HG03432 (cell line): ENCODE results near the gene ARRDC3.
"Not testable (repeated sequence)": the region's sequence is repeated elsewhere in the genome, so short reads cannot be mapped to it uniquely, and the experiment has no call there.

ENCODE experiments used
- ATAC-seq: cut with Tn5 transposase; IDR thresholded peaks from one replicate; pipeline ENCODE4 v1.9.1; 2021; ENCODE audit warnings: mild to moderate bottlenecking, moderate library complexity; ENCODE audit not compliant: unreplicated experiment

Gene ARRDC3

DNA sequence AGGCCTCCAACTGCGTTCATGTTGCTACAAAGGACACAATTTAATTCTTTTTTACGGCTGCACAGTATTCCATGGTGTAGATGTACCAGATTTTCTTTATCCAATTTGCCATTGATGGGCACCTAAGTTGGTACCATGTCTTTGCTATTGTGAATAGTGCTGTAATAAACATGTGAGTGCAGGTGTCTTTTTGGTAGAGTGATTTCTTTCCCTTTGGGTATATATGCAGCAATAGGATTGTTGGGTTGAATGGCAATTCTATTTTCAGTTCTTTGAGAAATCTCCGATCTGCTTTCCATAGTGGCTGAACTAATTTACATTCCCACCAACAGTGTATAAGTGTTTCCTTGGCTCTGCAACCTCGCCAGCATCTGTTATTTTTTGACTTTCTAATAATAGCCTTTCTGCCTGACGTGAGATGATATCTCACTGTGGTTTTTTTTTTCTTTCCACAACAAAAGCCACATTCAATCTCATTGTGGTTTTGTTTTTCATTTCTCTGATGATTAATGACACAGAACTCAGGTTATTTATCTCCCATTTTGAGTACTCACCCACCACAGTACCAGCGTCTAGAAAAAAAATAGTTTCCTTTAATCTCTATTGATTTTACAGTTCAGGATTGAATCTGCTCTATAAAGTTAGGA, 21.9 kb downstream of the ARRDC3 start:
- peak; percentile 93 for ATAC-seq

DNA sequence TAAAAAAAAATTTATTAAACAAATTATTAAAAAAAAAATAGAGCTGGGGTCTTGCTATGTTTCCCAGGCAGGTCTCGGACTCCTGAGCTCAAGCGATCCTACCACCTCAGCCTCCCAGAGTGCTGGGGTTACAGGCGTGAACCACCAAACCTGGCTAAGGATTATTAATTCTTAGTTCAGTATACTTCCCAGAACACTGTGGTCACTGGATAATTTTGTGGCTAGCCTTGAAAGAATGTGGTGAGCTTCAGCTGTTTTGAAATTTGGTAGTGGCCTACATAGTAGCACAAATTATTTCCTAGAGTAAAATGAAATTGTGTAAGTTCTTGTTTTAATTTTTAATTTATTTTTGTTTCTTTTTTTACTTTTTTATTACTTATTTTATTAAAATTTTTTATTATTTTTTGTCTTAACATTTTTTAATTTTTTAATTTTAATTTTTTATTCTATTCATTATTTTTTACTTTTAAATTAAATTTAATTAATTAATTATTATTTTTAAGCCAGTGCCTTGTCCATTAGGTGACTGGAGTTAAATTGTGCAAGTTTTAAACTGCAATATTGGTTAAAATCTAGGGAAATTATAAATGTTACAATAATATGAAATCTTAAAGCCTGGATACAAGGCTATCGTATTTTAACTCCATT, 23.0 kb downstream of the ARRDC3 start:
- ATAC-seq = no peak

DNA sequence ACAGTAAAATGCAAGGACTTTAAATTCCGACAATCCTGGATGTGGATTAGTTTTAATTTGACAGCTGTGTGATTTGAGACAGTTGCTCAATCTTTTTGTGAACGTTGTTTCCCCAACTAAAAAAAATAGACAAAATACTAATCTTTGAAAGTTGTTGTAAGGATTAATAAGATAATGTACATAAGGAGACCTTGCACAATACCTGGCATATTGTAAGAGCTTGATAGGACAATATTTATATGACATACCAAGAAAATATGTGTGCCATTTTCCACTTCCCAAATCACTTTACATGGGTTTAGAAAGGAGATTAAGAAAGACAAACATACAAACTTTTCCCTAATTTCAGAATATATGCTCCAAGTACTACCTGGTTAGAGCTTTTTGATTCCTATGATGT, 25.3 kb downstream of the ARRDC3 start:
- ATAC-seq = no peak

DNA sequence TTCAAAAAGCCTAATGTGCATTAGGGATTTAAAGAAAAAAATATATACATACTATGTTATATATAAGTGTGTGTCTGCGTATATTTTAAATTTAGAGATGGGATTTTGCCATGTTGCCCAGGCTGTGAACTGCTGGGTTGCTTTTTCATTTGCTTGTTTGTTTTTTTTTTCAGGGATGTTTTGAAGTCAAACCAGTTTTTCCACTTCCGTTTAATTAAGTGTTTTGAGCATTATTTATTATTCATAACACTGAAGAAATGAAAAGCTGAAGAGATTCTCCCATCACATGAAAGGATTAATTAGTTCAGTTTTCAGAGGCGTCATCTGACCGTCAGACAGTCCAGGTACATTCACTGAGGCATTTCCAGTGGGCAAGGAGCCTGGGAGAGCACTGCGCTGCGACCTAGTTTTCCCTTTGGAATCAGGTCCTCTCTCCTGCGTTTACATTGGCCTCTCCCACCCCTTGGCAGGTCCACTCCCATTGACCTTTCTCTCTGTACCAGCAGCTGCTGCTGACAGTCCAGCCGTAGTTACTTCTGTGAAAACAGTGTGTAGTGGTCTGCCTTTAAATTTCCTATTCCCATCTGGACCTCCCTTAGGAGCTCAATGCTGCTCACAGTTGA, 26.0 kb downstream of the ARRDC3 start:
- ATAC-seq = no peak

DNA sequence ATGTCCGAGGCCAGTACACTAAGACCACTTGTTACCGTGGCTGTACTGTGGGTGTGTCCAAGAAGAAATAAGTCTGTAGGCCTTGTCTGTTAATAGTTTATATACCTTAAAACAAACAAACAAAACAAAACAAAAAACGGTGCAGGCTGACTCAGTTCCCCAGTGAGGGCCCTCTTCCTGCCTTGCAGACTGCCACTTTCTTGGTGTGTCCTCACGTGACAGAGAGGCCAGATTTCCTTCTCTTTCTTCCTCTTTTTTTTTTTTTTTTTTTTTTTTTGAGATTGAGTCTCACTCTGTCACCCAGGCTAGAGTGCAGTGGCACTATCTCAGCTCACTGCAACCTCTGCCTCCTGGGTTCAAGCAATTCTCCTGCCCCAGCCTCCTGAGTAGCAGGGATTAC, 28.2 kb downstream of the ARRDC3 start:
- ATAC-seq = peak; percentile 61

DNA sequence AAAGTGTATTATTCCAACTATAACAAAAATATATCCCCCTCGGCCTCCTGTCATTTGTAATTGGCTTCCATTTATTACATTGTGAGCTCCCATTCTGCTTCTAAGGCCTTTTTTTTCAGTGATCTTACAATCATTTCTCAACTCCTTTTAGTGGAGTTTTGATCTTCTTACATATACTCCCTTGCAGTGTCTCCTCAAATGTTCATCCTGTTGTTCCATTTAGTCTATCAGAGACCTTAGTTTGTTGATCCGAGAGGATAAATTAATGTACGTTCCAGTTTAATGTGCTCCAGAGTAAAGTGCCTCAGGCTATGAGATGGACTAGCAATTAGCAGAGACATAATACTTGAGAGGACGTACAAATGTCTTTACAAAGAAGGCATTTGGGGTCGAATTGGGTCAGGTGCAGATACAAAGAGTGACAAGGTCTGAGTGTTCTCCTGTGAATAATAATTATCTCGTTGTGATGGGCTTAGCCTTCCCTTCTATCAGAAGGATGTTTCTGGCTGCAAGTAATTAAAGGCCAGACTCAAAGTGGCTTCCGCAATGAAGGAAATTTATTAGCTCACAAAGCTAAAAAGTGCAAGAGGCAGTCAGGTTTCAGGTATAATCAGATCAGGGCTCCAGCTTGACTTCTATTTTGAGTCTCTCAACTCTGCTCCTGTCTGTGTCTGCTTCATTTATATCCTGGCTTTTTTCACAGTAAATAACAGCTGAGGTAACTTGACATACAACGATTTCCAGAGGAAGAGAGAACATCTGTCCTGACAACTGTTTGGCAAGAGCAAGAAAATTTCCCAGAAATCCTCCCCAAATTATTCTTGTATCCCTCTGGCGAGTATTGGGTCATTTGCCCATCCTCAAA, 30.1 kb downstream of the ARRDC3 start:
- ATAC-seq = no peak

DNA sequence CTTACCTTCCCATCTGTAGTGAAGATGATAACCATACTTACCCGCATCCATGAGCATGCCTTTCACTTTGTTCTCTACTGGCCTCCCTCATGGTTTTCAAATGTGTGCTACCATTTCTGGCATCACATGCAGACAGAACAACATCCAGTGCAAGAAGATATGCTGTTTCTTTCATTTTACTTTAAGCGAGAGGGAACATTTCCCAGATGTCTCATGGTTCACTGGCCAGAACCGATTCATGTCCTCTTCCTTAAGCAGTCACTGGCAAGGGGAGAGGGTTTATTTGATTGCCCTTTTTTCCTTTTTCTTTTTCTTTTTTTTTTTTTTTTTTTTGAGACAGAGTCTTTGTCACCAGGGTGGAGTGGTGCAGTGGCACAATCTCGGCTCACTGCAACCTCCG, 37.7 kb downstream of the ARRDC3 start:
- no peak for ATAC-seq

DNA sequence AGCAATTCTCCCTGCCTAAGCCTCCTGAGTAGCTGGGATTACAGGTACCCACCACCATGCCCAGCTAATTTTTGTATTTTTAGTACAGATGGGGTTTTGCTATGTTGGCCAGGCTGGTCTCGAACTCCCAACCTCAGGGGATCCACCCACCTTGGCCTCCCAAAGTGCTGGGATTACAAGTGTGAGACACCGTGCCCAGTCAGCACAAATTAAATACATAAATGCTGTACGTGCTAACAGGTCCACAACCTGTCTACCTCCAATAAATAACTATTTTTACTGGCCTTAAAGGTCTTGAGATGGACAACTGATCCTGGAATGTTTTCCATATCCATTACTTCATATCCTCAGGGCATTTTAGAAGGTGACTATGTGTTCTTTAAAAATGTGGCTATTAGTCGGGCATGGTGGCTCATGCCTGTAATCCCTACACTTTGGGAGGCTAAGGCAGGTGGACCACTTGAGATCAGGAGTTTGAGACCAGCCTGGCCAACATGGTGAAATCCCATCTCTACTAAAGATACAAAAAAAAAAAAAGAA, 38.4 kb downstream of the ARRDC3 start:
- not testable (repeated sequence) for ATAC-seq

DNA sequence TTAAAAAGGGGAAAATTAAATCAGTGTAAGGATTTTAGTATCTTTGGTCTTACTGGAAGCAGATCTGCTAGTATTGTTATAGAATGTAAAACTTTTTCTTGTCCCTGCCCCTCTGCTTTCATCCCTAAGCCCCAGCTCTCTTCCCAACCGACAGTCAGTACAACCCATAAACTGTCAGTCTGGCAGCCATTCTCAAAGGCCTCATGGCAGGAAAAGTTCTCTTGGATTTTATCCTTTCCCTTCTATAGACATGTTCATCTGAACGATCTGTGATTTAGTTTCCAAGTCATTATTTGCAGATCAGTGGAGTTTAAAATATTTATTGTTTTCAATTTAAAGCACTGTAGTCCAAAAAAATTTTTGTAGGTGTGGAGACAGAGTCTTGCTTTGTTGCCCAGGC, 39.2 kb downstream of the ARRDC3 start:
- no peak for ATAC-seq

DNA sequence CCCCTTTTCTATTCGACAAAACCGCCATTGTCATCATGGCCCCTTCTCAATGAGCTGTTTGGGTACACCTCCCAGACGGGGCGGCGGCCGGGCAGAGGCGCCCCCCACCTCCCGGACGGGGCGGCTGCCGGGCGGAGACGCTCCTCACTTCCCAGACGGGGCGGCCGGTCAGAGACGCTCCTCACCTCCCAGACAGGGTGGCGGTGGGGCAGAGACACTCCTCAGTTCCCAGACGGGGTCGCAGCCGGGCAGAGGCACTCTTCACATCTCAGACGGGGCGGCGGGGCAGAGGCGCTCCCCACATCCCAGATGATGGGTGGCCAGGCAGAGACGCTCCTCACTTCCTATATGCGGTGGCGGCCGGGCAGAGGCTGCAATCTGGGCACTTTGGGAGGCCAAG, 40.2 kb downstream of the ARRDC3 start:
- ATAC-seq = not testable (repeated sequence)

DNA sequence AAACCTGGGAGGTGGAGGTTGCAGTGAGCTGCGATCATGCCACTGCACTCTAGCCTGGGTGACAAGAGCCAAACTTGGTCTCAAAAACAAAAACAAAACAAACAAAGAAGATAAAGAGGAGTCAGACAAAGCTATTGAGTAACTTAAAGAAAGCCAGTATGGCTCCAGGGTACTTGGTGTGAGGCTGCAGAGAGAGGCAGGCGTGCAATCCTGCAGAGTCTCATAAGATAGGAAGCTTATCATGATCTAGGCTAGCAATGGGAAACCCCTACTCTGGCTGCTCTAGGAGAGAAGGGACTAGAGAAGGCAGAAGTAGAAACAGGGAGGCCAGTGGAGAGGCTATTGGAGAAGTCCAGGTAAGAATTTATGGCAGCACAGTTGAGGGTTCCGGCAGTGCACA, 42.0 kb downstream of the ARRDC3 start:
- no peak for ATAC-seq

DNA sequence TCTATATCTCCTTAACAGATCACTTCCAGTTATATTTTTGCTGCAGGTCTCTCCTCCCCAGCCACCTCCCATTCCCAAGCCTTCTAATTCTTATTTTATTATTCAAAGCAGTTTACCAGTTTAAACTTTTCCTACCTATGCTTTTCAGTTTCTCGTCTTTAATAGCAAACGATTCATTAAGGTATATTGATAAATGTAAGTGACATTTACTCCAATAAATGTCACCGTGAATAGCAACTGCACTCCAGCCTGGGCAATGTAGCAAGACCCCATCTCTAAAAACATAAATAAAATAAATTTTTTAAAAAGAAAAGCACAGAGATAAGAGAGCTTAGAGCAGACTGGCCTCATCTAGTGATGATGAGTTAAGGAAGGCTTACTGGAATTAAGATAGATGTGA, 42.6 kb downstream of the ARRDC3 start:
- ATAC-seq = no peak

DNA sequence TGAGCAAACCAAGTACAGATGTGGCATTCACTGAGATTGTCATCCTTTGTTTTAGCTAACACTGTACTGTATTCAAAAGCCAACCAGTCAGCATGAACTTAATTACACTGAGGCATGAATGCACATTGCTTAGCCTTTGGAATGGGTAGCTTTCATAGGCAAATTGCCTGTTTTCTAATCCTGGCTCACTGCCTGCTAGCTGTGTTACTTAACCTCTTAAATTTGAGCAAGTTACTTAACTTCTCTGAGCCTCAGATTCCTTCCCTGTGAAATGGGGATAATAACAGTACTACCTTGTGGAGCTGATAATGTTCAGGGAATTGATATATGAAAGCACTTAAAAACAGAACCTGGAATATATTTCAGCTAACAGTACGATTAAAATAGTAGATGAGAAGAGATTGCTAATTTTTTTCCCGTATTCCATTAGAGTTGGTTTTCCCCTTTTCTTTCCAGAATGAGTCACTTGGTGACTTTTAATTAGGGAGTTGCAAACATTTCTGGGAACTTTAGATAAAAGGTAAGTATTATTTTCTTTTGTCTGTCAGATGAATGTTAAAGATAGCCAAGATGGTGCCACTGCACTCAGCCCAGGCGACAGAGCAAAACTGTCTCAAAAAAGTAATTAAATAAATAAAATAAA, 43.9 kb downstream of the ARRDC3 start:
- ATAC-seq = no peak

DNA sequence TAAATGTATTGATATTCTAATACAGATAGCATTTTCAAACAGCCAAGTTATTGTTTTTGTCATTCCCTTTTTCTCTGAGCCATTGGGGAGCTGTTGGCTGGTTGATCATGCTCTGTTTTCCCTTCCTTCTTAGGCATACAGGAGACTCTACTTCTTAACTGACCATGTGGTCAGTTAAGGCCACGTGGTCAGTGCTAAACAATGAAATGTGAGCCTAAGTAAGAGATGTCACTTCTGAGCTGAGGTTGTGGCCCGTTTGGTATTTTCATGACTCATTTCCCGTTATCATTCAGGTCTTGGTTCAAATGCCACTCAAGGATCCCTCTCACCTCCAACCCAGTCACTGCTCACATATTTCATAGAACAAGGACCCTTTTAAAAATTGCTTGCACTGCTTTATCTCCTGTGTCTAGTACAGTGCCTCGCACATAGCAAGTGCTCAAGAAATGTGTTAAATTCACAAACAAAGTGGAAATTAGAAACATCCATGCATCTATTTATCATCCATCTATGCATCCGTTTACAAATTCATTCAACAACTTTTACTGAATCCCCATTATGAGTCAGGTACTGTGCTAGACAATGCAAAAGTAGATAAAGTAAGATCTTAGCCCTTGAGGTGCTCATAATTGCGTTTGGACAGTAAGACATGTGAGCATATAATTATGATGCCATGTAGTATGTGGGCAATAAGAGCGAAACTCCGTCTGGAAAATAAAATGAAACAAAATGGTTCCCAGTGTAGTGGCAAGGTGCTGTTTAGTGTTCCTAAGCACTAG, 50.7 kb downstream of the ARRDC3 start:
- peak; percentile 81 for ATAC-seq

DNA sequence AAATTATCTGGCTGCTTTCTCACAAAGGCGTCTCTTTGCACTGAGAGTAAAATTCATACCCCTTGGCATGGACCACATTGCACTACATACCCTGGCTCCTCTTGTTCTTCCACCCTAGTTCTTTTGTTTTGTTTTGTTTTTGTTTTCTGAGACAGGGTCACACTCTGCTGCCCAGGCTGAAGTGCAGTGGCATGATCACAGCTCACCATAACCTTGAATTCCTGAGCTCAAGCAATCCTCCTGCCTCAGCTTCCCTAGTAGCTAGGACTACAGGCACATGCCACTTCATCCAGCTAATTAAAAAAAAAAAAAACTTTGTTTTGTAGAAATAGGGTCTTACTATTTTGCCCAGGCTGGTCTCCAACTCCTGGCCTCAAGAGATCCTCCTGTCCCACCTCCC, 51.4 kb downstream of the ARRDC3 start:
- no peak for ATAC-seq

DNA sequence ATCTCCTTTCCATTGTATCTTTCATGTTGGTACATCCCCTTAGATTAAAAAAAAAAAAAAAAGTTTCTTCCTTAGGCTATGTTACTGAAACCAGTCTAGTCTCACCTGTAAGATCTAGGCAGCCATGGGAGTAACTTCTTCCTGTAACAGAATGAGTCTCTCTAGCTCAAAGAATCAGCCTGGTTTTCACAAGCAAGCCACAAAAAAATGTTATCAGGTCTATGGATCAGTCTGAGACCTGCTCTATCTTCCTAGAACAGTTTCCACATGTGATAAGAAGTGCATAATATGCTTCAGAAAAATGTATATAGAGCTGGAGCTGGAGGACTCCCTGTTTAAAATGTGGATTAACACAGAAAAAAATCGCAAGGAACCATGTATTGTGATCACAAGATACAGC, 53.8 kb downstream of the ARRDC3 start:
- no peak for ATAC-seq

DNA sequence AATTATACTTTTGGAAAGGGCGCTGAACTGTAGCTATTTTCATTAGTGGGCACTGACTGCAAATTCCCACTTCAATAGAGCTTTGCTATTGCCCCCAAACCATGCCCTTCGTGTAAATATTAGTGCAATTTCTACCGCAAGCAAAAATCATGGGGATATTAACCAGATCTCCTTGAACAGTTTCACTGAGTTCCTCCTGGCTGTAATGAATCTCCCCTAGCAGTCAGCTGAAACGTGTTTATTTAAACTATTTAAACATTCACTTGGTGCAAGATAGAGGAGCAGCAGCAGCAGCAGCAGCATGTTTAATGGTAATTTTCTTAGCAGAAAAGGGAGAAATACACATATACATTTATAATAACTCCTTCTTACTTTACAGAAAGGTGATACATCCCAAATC, 54.4 kb downstream of the ARRDC3 start:
- ATAC-seq = no peak

DNA sequence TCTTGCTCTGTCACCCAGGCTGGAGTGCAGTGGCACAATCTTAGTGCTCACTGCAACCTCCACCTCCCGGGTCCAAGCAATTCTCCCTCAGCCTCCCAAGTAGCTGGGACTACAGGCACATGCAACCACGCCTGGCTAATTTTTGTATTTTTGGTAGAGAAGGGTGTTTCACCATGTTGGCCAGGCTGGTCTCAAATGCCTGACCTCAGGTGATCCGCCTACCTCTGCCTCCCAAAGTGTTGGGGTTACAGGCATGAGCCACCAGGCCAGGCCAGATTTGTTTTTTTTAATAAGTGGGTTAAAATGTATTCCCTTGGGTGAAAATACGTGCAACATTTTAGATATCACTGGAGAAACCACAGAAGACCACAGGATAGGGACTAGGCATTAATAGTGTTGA, 60.1 kb downstream of the ARRDC3 start:
- not testable (repeated sequence) for ATAC-seq

DNA sequence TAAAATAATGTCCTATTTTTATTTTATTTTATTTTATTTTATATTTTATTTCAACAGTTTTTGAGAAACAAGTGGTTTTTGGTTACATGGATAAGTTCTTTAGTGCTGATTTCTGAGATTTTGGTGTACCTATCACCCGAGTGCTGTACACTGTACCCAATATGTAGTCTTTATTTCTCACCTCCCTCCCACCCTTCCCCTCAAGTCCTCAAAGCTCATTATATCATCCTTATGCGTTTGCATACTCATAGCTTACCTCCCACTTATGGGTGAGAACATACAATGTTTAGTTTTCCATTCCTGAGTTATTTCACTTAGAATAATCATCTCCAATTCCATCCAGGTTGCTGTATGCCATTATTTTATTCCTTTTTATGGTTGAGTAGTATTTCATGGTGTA, 63.5 kb downstream of the ARRDC3 start:
- ATAC-seq = no peak

DNA sequence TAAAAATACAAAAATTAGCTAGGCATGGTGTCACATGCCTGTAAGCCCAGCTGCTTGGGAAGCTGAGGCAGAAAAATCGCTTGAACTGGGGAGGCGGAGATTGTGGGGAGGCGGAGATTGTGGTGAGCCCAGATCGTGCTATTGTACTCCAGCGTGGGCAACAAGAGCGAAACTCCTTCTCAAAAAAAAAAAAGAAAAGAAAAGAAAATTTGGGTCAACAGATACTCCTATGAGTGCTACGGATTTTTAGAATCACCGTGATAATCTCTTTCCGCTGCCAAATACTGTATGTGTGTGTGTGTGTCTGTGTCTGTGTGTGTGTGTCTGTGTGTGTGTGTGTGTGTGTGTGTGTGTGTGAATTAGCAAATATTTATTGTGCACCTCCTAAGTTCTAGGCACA, 64.4 kb downstream of the ARRDC3 start:
- ATAC-seq = no peak
